LoVo (cell line): ENCODE data around the gene GDF11.
A peak's percentile ranks its signal among the peaks of the same experiment; 100 is the strongest.

Experiments used
- DNase-seq: peaks from one replicate; pipeline ENCODE4 v3.0.0-alpha.2; 2016; ENCODE audit warnings: low spot score

GDF11 gene

DNA sequence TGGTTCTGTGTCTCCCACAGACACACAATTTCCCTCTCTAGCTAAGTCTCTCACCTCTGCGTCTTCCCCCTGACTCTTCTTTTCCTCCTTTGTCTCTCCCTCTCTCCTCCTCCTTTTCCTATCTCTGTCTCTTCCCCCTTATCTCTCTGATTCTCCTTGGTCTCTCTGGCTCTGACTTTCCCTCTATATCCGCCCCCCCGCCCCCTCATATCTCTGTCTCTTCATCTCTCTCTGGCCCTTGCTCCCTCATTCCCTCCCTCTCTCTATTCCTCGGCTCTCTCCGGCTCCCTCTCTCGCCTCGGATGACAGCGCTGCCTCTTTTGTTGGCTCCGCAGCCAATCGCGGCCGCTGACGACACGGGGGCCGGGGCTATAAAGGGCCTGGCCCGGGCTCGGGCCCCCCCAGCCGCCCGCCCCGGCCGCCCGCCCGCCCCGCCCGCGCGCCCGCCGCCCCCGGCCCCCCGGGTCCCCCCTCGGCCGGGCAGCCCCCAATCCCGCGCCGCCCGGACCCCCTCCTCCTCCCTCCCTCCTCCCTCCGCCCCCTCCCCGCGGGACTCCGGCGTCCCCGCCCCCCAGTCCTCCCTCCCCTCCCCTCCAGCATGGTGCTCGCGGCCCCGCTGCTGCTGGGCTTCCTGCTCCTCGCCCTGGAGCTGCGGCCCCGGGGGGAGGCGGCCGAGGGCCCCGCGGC lies at the start of gene GDF11:
Gene GDF11, plus strand, starts transcription at position 404 of the 687 bp plus-strand sequence. Its CDS starts 195 bp downstream, at position 599.
- DNase-seq, result peak; percentile 88

GRCh38 chr12:55693323-55694187 lies 49.4 kb upstream of the GDF11 start:
- DNase-seq, result no peak

- no peak for DNase-seq
These were observed 48.8 kb upstream of the GDF11 start for GRCh38 chr12:55694188-55694515.

GRCh38 chr12:55694651-55695050 lies 48.3 kb upstream of the GDF11 start:
- DNase-seq, result no peak

DNA sequence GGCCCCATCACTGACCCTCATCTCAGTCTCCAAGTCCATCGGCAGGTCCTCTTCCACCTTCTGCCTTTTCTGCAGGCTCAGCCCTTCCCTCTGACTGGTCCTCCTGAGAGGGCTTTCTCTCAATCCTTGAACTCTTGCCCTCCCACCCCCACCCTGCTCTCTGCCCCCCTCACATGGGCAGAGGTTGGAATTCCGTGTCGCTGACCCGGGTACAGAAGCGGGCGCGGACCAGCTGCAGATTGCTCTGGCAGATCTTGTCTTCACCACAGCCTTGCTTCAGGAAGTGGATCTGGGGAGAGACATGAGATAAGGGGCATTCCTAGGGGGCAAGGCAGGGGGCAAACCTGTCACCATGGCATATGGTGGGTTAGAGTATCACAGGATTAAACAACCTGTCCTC lies 47.6 kb upstream of the GDF11 start:
- DNase-seq, result no peak

GRCh38 chr12:55696141-55696540 lies 46.8 kb upstream of the GDF11 start:
- no peak for DNase-seq

GRCh38 chr12:55696796-55697462 lies 46.0 kb upstream of the GDF11 start:
- DNase-seq, result no peak

GRCh38 chr12:55697686-55698085 lies 45.2 kb upstream of the GDF11 start:
- DNase-seq, result no peak

GRCh38 chr12:55698241-55698955 lies 44.5 kb upstream of the GDF11 start:
- no peak for DNase-seq

DNA sequence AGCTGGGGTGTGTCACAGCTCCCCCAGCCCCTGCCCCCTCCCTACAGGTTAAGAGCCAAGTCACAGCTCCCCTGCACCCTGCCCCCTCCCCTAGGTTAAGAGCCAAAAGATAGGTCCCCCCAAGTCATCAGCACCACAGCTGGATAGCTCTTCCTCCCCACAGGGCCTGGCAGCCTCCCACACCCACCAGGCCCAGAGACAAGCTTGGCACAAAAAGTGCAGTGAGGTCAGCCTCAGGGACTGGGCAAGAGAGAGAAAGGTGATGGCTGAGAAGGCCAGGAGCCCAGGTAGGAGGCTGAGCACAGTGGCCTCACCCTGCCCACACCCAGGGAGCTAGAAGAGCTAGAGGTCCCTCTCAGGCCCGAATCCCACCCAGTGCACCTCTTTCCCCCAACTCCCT lies 44.0 kb upstream of the GDF11 start:
- no peak for DNase-seq

DNA sequence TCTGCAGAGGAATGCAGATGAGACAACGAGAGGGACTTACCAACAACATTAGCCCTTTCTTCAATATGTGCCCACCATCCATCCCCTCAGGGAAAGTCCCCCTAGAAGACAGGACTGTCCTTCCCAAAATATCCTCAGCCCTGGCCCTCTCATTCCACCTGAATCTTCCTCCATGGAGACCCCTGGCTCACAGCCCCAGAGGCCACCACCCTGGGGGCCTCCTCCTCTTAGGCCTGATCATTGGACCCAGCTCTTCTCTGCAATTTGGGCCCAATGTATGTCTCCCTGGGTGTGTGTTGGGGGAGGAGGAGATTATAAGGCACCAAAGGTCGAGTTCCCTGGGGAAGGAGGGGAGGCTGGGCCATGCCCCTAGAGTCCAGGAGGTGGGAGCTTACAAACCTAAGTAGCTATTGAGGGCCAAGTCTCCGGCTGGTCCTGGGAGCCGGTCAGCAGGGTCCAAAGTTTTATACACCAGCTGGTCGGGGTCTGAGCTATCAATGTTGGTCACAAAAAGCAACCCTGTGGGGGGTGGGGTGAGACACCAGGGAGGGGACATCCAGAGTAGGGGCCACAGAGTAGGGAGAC lies 43.4 kb upstream of the GDF11 start:
- no peak for DNase-seq

- no peak for DNase-seq
These were observed 42.5 kb upstream of the GDF11 start for GRCh38 chr12:55700255-55701018.

- no peak for DNase-seq
These were observed 40.1 kb upstream of the GDF11 start for GRCh38 chr12:55702861-55703260.

GRCh38 chr12:55703288-55703687 lies 39.6 kb upstream of the GDF11 start:
- no peak for DNase-seq

DNA sequence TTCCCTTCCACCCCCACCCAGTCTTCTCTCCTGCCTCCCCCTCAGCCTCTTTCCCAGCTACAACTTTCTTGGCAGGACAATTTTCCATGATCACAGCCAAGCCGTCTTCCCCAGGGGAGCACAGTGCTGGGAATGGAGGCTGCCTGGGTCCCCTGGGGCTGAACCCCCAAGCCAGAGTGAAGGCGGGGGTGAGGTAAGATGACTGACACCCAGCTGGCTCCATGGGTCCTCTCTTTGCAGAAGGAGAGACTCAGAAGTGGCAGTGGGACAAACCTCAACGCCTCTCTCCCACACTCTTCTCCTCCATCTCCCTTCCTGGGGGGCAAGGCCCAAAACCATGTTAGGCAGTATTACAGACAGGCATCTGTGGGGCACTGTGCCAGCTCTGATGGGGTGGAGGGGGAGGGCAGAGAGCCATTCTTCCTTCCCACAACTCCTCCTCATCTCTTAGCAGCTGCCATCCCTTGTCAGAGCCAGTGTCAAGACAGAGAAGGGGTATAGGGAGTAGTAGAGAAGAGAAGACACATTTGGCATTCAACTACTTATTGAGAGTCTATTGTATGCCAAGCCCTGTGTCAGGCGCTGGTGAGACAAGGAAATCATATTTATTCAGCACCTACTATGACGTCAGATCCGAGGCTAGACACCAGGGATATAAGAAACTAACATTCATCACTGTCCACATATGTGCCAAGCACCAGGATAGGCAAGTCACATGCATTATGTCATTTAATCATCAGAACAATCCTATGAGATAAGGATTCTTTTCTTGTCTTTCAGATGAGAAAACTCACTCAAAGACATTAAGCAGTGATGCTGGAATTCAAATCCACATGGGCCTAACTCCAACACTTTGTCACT lies 38.8 kb upstream of the GDF11 start:
- no peak for DNase-seq

DNA sequence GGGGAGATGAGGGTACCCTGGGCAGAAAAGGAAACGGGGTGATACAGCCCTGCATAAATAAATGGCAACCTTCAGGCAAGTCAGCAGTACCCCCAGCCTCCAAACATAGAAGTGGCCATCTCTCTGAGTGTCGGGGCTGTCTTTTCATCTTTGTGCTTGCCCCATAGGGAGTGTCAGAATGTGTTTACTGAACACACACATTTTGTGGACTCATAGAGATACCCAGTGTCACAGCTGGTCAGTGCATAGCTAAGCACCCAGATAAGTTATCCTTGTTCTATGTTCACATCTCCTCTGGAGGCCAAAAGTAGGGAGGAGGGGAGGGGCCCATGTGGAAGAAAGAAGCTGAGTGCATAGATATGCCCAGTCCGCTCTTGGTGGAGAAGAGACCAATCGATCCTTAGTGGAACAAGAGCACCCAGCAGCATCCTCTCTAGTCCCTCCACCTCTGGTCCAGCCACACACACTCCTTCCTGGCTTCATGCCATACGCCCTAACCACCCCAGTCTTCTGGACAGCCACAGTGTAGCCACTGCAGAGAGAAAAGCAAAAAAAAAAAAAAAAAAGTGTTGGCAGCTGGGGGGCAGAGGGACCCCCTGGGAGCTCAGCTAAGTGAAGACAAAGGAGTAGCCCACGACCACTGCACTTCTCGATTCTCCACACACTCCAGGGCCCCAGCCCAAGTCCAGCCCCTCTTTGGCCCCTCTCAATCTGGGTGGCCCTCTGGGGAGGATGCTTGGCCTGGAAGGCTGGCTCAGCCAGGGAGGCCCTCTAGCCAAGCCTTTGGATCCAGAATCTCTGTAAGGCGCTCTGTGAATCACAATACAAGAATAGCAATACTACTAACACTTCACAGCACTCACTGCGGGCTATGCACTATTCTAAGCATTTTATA lies 37.9 kb upstream of the GDF11 start:
- no peak for DNase-seq

GRCh38 chr12:55705782-55706402 lies 37.0 kb upstream of the GDF11 start:
- DNase-seq, result no peak

DNA sequence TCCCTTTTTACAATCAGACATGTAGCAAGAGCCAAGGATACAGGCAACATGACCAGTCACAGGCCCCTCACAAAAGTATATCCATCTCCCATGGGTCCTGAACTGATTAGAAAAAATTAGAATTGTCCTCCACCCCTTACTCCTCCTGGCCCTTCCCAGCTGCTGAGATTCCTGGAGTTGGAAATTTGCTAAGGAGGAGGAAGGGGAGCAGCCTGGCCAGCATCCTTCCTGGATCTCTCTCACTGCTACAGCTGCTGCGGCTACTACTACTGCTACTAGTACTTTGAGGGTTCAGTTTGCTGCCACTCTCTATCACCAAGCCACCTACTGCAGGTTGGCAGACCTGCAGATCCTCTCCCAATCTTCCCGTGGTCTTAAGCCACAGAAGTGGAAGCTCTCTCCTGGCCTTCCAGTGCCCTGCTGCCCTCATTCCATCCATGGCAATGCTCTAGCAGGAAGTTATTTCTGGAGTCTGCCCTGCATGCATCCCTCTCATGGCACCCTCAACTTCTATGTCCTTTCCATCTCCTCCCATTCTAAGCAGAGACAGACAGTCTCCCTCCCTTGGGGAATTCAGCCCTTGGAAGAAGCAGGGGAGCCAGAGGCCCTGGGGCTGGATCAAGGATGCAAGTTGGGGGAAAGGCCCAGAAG lies 36.2 kb upstream of the GDF11 start:
- DNase-seq, result no peak
